GM12865 (cell line): ENCODE measurements around the gene USP3.
A peak's percentile ranks its signal among the peaks of the same experiment; 100 is the strongest.

ENCODE experiments used
- DNase-seq: peaks from one replicate; pipeline ENCODE4 v3.0.0; 2010; ENCODE audit warnings: low read depth
- H3K4me3 ChIP-seq: 2 replicates; pipeline ENCODE4 v1.5.1; 2011; ENCODE audit warnings: mild to moderate bottlenecking, low read depth, low read length, control low read depth
- TF ChIP-seq, protein P1 (sequence below): IDR thresholded peaks from 2 replicates; pipeline ENCODE4 v1.5.1; 2011; ENCODE audit warnings: low read length, control low read depth, low read depth, inconsistent platforms; ENCODE audit not compliant: insufficient read depth; ENCODE audit errors: missing control alignments

Gene USP3

DNA sequence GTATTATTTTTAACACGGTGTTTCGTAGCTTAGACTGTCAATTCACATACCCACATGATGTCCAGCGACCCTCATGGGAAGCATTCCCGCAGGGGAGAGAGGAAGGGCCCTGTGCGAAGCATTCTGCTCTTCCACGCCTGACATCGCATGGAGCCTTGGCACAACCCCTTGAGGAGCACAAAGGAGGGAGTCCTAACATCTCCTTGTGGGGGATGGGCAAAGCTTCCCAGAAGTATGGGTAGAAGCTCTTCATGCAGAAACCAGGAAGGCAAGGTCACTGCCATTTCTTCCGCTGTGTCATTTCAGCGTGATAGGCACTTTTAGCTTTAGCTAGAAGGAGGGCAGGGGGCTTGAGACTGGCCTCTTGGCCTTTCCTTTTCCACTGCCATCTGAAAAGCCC is 28.7 kb upstream of the USP3 start:
- no peak overlapping the region for H3K4me3 ChIP-seq
- TF ChIP-seq, protein P1, sequence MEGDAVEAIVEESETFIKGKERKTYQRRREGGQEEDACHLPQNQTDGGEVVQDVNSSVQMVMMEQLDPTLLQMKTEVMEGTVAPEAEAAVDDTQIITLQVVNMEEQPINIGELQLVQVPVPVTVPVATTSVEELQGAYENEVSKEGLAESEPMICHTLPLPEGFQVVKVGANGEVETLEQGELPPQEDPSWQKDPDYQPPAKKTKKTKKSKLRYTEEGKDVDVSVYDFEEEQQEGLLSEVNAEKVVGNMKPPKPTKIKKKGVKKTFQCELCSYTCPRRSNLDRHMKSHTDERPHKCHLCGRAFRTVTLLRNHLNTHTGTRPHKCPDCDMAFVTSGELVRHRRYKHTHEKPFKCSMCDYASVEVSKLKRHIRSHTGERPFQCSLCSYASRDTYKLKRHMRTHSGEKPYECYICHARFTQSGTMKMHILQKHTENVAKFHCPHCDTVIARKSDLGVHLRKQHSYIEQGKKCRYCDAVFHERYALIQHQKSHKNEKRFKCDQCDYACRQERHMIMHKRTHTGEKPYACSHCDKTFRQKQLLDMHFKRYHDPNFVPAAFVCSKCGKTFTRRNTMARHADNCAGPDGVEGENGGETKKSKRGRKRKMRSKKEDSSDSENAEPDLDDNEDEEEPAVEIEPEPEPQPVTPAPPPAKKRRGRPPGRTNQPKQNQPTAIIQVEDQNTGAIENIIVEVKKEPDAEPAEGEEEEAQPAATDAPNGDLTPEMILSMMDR, result no peak

DNA sequence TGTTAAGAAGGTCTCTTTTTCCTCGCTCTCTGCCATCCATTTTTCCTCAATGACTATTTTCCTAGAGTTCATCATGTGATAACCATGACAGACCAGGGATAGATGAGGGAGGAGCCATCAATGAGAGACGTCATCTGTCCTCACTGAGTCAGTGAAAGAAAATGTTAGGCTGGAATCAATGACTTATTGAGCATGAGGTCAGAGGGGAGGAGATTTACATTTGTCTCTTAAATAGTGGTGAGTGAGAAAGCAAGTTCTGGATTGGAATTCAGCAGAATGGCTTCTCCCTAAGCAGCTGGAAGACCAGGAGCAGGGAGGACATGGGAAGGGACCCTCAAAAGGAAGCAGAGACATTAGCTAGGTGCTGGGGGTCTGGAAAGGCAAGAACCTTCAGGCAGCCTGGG is 28.2 kb upstream of the USP3 start:
- TF ChIP-seq, protein P1, result no peak
- no peak overlapping the region for H3K4me3 ChIP-seq
- no peak for DNase-seq

More for the DNA sequence above, 28.7 kb upstream of the USP3 start:
- DNase-seq, result no peak

DNA sequence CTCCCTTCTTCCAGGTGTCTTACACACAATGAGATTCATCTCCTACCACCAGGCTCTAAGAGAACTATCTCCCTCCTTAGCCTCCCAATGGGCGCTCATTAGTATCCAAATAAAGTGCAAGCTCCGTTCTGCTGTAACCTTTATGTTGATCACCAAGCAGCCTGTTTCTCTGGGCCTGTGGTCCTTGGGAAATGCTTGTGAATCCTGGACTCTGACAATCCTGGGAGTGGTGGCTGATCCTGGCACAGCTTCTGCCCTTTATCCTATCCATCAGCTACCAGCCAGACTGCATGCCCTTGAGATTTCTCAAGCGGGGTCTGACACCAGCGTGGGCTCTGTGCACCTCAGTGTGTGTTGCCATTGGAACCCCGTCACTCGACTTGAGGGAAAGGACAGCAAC is 26.1 kb upstream of the USP3 start:
- no peak overlapping the region for H3K4me3 ChIP-seq
- TF ChIP-seq, protein P1, result no peak
- DNase-seq, result no peak

DNA sequence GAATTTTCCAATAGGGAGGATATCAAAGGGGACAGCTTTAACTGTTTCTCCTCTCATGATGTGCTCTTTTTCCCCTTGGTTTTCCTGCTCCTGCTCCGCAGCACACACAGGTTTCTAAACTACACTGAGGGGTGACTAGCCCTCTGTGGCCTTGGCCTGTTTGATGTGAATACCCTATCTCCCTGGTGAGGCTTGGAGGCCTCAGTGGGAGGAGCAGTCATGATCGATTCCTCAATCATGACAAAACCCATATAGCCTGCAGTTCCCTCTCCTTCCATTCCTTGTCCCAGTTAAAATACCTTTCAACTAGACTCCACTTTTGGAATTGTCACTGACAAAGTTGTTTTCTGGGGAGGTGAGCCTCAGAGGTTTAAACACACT is 24.0 kb upstream of the USP3 start:
- peak overlapping the region; percentile 14 for H3K4me3 ChIP-seq
- DNase-seq, result no peak
- TF ChIP-seq, protein P1, result no peak

DNA sequence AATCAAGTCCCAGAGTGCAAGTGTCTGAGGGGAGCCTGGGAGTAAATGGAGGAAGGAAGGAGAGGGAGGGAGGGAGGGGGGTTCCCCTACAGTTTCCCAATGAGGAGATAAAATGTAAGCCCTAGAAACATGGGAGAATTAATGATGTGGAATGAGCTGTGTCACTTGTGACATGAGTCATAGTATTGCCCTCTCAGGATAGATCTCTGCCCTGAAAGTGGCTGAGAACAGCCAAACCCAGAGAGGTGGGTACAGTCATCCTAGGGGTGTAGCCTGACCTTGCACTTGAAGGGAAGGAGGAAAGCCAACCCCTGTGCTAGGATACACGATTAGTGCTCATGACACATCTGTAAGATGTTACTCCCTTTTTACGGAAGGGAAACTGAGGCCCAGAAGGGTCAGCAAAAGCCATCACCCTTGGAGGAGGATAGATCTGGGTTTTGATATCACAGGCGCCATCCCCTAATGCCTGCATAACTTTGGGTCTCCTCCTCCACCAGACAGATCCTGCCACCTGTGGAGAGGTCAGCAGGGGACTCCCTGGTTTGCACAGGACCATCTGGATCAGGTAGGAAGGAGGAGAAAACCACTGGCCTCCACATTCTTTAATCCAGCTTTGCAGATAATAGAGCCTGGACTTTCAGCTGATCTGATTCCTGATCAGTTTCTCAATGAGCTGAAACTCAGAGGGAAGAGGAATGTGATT is 23.1 kb upstream of the USP3 start:
- H3K4me3 ChIP-seq, result no peak overlapping the region
- TF ChIP-seq, protein P1, result no peak
- DNase-seq, result peak; percentile 82

DNA sequence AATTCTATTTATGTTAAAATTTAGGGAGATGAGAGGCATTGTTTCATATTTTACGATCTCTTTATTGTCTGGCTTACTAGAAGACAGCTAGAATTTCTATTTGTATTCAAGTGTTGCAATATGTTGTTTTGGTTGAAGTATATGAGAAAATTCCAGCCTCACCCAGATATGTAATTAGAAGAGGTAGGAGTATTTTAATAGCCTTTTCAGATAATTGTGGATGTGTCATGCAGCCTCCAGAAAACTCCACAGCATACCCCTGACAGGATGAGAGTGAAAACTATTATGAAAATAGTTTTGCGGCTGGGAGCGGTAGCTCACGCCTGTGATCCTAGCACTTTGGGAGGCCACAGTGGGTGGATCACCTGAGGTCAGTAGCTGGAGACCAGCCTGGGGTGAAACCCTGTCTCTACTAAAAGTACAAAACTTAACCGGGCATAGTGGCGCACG is 21.5 kb upstream of the USP3 start:
- DNase-seq, result no peak
- H3K4me3 ChIP-seq, result no peak overlapping the region
- TF ChIP-seq, protein P1, result no peak

DNA sequence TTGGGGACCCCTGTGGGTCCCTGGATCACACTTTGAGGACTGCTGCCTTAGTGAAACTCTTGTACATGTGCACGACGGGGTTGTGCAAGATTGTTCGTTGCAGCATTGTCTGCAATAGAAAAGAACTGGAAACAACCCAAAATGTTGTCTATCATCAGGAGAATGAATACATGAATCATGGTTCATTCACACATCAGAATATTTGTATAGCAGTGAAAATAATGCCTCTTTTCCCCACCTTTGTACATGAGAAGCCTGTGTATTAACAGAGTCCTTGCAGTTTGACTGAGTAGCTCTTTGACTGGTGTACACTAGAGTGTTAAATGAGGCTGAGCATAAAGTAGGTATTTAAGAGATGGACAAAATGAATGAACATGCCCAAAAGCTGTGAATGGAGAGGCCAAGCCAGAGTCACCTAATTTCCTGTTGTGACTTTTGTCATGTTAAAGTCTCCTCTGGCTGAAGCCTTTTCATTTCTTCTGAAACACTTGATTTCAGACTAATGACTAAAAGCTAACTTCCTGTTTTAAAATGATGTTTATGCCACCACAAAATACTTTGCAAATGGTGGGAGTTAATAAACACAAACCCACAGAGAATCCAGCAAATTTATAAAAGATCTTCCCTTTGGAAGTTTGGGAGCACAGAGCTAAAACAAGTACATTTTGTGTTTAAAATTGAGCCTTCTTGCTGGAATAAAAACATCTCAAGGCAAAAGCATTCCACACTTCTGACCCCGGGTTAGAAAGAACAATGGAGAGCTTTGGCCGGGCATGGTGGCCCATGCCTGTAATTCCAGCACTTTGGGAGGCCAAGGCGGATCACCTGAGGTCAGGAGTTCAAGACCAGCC is 20.6 kb upstream of the USP3 start:
- TF ChIP-seq, protein P1, result no peak
- peak; percentile 87 for DNase-seq
- H3K4me3 ChIP-seq, result no peak overlapping the region; the same call in 1 of the 2 replicates
